ENCODE results near the gene TFDP2. TPM values are rescaled to one million over a fixed set of nuclear protein-coding genes. Genes with fewer than 3 reads are reported as not detected.

The TFDP2 gene
- total RNA-seq, 1 donor from 2014 or later = 11.6 TPM

- no peaks in the 10 kb centered on the region for H3K27me3 ChIP-seq (ENCODE audit: control insufficient read depth, insufficient read depth, low read length)
- no peak overlapping the region for H3K4me3 ChIP-seq (ENCODE audit: low read depth, low read length)
- no peak for FAIRE-seq
- TF ChIP-seq CTCF (IDR thresholded peaks at IDR 0.05; ENCODE audit: insufficient read depth, low read length, severe bottlenecking) = no peak
- H3K36me3 ChIP-seq (ENCODE audit: control insufficient read depth, insufficient read depth, low read length) = no peaks in the 10 kb centered on the region
- no peak for DNase-seq (ENCODE audit: low read depth)
Observed at GRCh38 chr3:142046320-142047020, 102.9 kb downstream of the TFDP2 start.

GRCh38 chr3:142040941-142041491 is 108.3 kb downstream of the TFDP2 start:
- Histone ChIP-seq H3K27me3 (ENCODE audit: control insufficient read depth, insufficient read depth, low read length) (no peaks in the 10 kb centered on the region), H3K36me3 (ENCODE audit: control insufficient read depth, insufficient read depth, low read length) (no peaks in the 10 kb centered on the region), H3K4me3 (ENCODE audit: low read depth, low read length) (no peak overlapping the region)
- TF ChIP-seq CTCF (IDR thresholded peaks at IDR 0.05; ENCODE audit: insufficient read depth, low read length, severe bottlenecking) = no peak
- DNase-seq (ENCODE audit: low read depth) = no peak
- no peak for FAIRE-seq

GRCh38 chr3:142035308-142035922 is 113.9 kb downstream of the TFDP2 start:
- no peak for TF ChIP-seq CTCF (IDR thresholded peaks at IDR 0.05; ENCODE audit: insufficient read depth, low read length, severe bottlenecking)

GRCh38 chr3:142033292-142033691 is 116.1 kb downstream of the TFDP2 start:
- DNase-seq (ENCODE audit: low read depth) (no peak), FAIRE-seq (no peak)
- Histone ChIP-seq H3K4me3 (ENCODE audit: low read depth, low read length) (no peak overlapping the region), H3K36me3 (ENCODE audit: control insufficient read depth, insufficient read depth, low read length) (no peaks in the 10 kb centered on the region), H3K27me3 (ENCODE audit: control insufficient read depth, insufficient read depth, low read length) (no peaks in the 10 kb centered on the region)
- TF ChIP-seq CTCF (IDR thresholded peaks at IDR 0.05; ENCODE audit: insufficient read depth, low read length, severe bottlenecking) = no peak

More at GRCh38 chr3:142035308-142035922, 113.9 kb downstream of the TFDP2 start:
- FAIRE-seq (no peak), DNase-seq (ENCODE audit: low read depth) (no peak)
- H3K4me3 ChIP-seq (ENCODE audit: low read depth, low read length) = no peak overlapping the region
- H3K27me3 ChIP-seq (ENCODE audit: control insufficient read depth, insufficient read depth, low read length) = no peaks in the 10 kb centered on the region
- no peaks in the 10 kb centered on the region for H3K36me3 ChIP-seq (ENCODE audit: control insufficient read depth, insufficient read depth, low read length)

- no peak for DNase-seq (ENCODE audit: low read depth)
- no peak for FAIRE-seq
- H3K27me3 ChIP-seq (ENCODE audit: control insufficient read depth, insufficient read depth, low read length) = no peaks in the 10 kb centered on the region
- H3K4me3 ChIP-seq (ENCODE audit: low read depth, low read length) = no peak overlapping the region
- no peaks in the 10 kb centered on the region for H3K36me3 ChIP-seq (ENCODE audit: control insufficient read depth, insufficient read depth, low read length)
- TF ChIP-seq CTCF (IDR thresholded peaks at IDR 0.05; ENCODE audit: insufficient read depth, low read length, severe bottlenecking) = no peak
Observed at GRCh38 chr3:142031575-142031974, 117.8 kb downstream of the TFDP2 start.

Measured in bronchial epithelial cell (primary cell).